ENCODE data around the gene KCNQ1OT1. TPM values are rescaled to one million over a fixed set of nuclear protein-coding genes. Genes with fewer than 3 reads are reported as not detected.

The KCNQ1OT1 gene
- total and polyA plus RNA-seq, 4 donors, result 0.05 to 4.9 (median 0.61) TPM

DNA sequence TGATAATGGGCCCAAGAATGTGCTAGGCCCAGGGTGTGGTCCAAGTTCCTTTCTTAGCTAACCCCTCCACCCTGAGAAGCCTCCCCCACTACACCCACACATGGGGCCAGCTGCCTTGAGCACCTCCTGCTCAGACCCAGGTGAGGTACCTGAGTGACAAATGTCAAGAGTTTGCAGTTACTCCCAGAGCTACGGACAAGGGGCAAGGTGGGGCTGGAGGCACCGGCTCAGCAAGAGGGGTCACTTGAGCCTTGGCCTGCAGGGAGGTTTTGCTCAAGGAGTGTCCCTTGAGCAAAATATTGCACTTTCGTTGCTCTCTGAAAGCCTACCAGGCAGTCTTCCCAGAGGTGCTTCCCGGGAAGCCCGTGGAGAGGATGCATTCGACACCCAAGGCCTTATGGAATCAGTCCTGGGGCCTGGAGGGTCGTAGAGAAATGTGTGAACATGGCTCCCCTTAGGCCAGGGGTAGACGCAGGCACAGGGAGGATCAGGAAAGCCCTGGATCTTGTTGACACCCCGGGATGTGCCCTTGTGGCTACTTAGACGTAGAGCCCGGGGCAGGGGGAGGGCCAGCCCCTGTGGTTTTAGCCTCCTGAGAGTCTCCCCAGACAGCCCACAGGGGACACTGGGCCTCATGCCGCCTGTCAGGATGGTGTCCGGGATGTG lies 140.8 kb downstream of the KCNQ1OT1 start:
- Histone ChIP-seq H3K27ac (ENCODE audit: low read depth in 1 of 2, low read length in 2 of 2) (no peak overlapping the region), H3K4me1 (ENCODE audit: control insufficient read depth in 4 of 4, insufficient read depth in 4 of 4, low read length in 3 of 4) (peaks cover 0 to 7% (median 0%) of the 10 kb centered on the region in 4 donors), H3K9ac (ENCODE audit: low read depth in 1 of 2, low read length in 2 of 2) (no peak overlapping the region), H3K27me3 (ENCODE audit: control insufficient read depth in 4 of 4, insufficient read depth in 4 of 4, low read length in 3 of 4) (no peaks in the 10 kb centered on the region), H3K4me3 (ENCODE audit: low read depth in 1 of 3, low read length in 3 of 3) (no peak overlapping the region), H3K9me3 (ENCODE audit: control insufficient read depth in 4 of 4, low read length in 3 of 4) (no peaks in the 10 kb centered on the region), H3K36me3 (ENCODE audit: control insufficient read depth in 4 of 4, insufficient read depth in 3 of 4, low read depth in 1 of 4, low read length in 3 of 4) (no peaks in the 10 kb centered on the region)
- TF ChIP-seq HNF4A (conservative IDR thresholded peaks at IDR 0.05), result no peak
- TF ChIP-seq RAD21 (IDR thresholded peaks at IDR 0.05), result no peak
- no peak for TF ChIP-seq RXRA (IDR thresholded peaks at IDR 0.05)
- TF ChIP-seq ATF3 (IDR thresholded peaks at IDR 0.05), result no peak
- TF ChIP-seq SP1 (IDR thresholded peaks at IDR 0.05), result no peak
- TF ChIP-seq, protein P1, sequence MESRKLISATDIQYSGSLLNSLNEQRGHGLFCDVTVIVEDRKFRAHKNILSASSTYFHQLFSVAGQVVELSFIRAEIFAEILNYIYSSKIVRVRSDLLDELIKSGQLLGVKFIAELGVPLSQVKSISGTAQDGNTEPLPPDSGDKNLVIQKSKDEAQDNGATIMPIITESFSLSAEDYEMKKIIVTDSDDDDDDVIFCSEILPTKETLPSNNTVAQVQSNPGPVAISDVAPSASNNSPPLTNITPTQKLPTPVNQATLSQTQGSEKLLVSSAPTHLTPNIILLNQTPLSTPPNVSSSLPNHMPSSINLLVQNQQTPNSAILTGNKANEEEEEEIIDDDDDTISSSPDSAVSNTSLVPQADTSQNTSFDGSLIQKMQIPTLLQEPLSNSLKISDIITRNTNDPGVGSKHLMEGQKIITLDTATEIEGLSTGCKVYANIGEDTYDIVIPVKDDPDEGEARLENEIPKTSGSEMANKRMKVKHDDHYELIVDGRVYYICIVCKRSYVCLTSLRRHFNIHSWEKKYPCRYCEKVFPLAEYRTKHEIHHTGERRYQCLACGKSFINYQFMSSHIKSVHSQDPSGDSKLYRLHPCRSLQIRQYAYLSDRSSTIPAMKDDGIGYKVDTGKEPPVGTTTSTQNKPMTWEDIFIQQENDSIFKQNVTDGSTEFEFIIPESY (IDR thresholded peaks at IDR 0.05), result no peak
- no peak for DNase-seq (ENCODE audit: low spot score)
- WGBS, result 94% methylated on average over 13 of the region's 13 CpGs

- no peak for DNase-seq (ENCODE audit: low spot score)
- Histone ChIP-seq H3K4me3 (ENCODE audit: low read depth in 1 of 3, low read length in 3 of 3) (no peak overlapping the region), H3K9ac (ENCODE audit: low read depth in 1 of 2, low read length in 2 of 2) (no peak overlapping the region), H3K27ac (ENCODE audit: low read depth in 1 of 2, low read length in 2 of 2) (no peak overlapping the region), H3K4me1 (ENCODE audit: control insufficient read depth in 4 of 4, insufficient read depth in 4 of 4, low read length in 3 of 4) (peaks cover 0 to 7% (median 0%) of the 10 kb centered on the region in 4 donors), H3K9me3 (ENCODE audit: control insufficient read depth in 4 of 4, low read length in 3 of 4) (no peaks in the 10 kb centered on the region), H3K27me3 (ENCODE audit: control insufficient read depth in 4 of 4, insufficient read depth in 4 of 4, low read length in 3 of 4) (no peaks in the 10 kb centered on the region), H3K36me3 (ENCODE audit: control insufficient read depth in 4 of 4, insufficient read depth in 3 of 4, low read depth in 1 of 4, low read length in 3 of 4) (no peaks in the 10 kb centered on the region)
- WGBS, result 96% methylated on average over 17 of the region's 17 CpGs
- TF ChIP-seq MAX (IDR thresholded peaks at IDR 0.05) (no peak), GABPA (IDR thresholded peaks at IDR 0.05 in 1 of 2, conservative IDR thresholded peaks at IDR 0.05 in 1 of 2) (no peak), RXRA (IDR thresholded peaks at IDR 0.05) (no peak), ATF3 (IDR thresholded peaks at IDR 0.05) (no peak), TAF1 (conservative IDR thresholded peaks at IDR 0.05) (no peak), EGR1 (IDR thresholded peaks at IDR 0.05; ENCODE audit: low read depth in 2 of 2) (no peak), RAD21 (IDR thresholded peaks at IDR 0.05) (no peak), FOXA1 (IDR thresholded peaks at IDR 0.05) (no peak), SP1 (IDR thresholded peaks at IDR 0.05) (no peak), HNF4A (conservative IDR thresholded peaks at IDR 0.05) (no peak), YY1 (IDR thresholded peaks at IDR 0.05) (no peak), JUND (IDR thresholded peaks at IDR 0.05) (no peak)
These were observed 141.4 kb downstream of the KCNQ1OT1 start for GRCh38 chr11:2558397-2558796.

Small RNA genes lying within 50 kb of the gene (small RNA-seq; reads per million reads assigned to genes)
- gene RF01947, result not detected
- gene RF01948, result not detected
- gene RF01950, result not detected

Other genes starting within 250 kb of the KCNQ1OT1 start
- 10 to 100 TPM in 1 of 2 donors, 1 to 10 TPM in 1; 2.6 to 10.2 TPM for gene CDKN1C, start 185.8 kb upstream of the KCNQ1OT1 start, total RNA-seq
- gene CDKN1C, start 185.8 kb upstream of the KCNQ1OT1 start, polyA plus RNA-seq, result 1 to 10 TPM; 2.7 to 4.3 TPM
- under 1 TPM in 1 of 2 donors, not detected in 1; 0.23 TPM for gene PHLDA2, start 229.4 kb upstream of the KCNQ1OT1 start, total RNA-seq
- 1 to 10 TPM in 1 of 2 donors, under 1 TPM in 1; 0.99 to 1.4 TPM for gene PHLDA2, start 229.4 kb upstream of the KCNQ1OT1 start, polyA plus RNA-seq